Coronary artery (tissue), 2 donors: ENCODE measurements around the gene PDAP1.

Source experiments
- DNase-seq: peaks from one replicate; pipeline ENCODE4 v3.0.0-alpha.2; 2017; ENCODE audit warnings: low spot score
- H3K27ac ChIP-seq, 2 donors: fragments of 200-600 bp; sonication (generic); one replicate each; pipeline ENCODE4 v1.5.1; 2016 to 2019
- H3K4me3 ChIP-seq: fragments of 200-600 bp; sonication (generic); 2 replicates; pipeline ENCODE4 v1.5.1; 2016; ENCODE audit warnings: mild to moderate bottlenecking, moderate library complexity
- CTCF ChIP-seq: fragments of 200-600 bp; sonication (generic); IDR thresholded peaks from one replicate; pipeline ENCODE4 v1.5.1; 2019; ENCODE audit warnings: antibody characterized with exemption

Gene PDAP1

GRCh38 chr7:99396418-99397296 lies 11.7 kb downstream of the PDAP1 start:
- no peak for DNase-seq
- H3K27ac ChIP-seq, result no peak overlapping the region
- H3K4me3 ChIP-seq, result no peak overlapping the region
- TF ChIP-seq CTCF, result no peak

GRCh38 chr7:99395616-99396327 lies 12.6 kb downstream of the PDAP1 start:
- no peak for TF ChIP-seq CTCF
- Histone ChIP-seq H3K27ac (peak overlapping the region in 1 of 2 donors; percentile 23), H3K4me3 (no peak overlapping the region)
- no peak for DNase-seq

- peak overlapping the region in 1 of 2 donors; percentile 84 for H3K27ac ChIP-seq
- no peak for TF ChIP-seq CTCF
These were observed 14.3 kb downstream of the PDAP1 start for GRCh38 chr7:99394188-99394502.

GRCh38 chr7:99393355-99394187 lies 14.8 kb downstream of the PDAP1 start:
- TF ChIP-seq CTCF, result no peak
- H3K27ac ChIP-seq, result peak overlapping the region; percentile 55 to 84
- H3K4me3 ChIP-seq, result peak overlapping the region; percentile 67
- no peak for DNase-seq

More at GRCh38 chr7:99394188-99394502, 14.3 kb downstream of the PDAP1 start:
- no peak overlapping the region for H3K4me3 ChIP-seq
- DNase-seq, result no peak

- H3K27ac ChIP-seq, result peak overlapping the region; percentile 55 to 84
- DNase-seq, result no peak
- no peak for TF ChIP-seq CTCF
- H3K4me3 ChIP-seq, result peak overlapping the region; percentile 67
These were observed 15.6 kb downstream of the PDAP1 start for GRCh38 chr7:99392659-99393354.

- Histone ChIP-seq H3K27ac (peak overlapping the region in 1 of 2 donors; percentile 84), H3K4me3 (peak overlapping the region; percentile 67)
- no peak for DNase-seq
These were observed 16.4 kb downstream of the PDAP1 start for GRCh38 chr7:99392046-99392445.

More at GRCh38 chr7:99392046-99392445, 16.4 kb downstream of the PDAP1 start:
- no peak for TF ChIP-seq CTCF
